UCSD-AML1 (cell line): ENCODE results near the gene IGFBP5.

Experiments
- DNase-seq: peaks from one replicate; lab custom pipeline; 2025; ENCODE audit not compliant: unreplicated experiment; lab: John Stamatoyannopoulos, UW

IGFBP5 gene

DNA sequence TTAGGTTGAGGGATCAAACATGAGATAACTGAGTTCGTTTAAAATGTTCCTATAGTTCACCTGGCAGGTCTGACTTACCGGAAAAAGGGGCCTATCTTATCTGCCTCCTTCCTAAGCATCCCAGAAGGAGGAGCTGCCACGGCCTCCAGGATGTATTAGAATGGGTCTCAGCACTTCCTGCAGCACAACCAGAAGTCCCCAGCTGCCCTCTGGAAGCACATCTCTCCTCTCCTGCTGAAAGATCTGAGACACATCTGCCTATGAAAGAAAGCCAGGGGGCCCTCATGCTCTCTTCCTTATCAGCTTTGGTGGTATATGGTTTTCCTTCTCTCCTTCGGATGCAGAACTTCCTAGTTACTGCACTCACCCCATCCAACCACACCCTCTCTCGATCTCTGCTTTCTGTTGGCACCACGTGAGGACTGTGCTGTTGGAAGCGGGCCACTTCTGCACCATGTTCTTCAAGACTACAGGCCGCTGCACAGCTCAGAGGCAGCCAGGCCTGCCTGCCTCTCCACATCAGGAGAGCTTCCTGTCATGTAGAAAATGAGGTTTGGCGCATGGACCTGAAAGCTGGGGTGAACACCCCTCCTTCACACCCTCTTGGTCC lies 6.5 kb downstream of the IGFBP5 start:
- DNase-seq: no peak

DNA sequence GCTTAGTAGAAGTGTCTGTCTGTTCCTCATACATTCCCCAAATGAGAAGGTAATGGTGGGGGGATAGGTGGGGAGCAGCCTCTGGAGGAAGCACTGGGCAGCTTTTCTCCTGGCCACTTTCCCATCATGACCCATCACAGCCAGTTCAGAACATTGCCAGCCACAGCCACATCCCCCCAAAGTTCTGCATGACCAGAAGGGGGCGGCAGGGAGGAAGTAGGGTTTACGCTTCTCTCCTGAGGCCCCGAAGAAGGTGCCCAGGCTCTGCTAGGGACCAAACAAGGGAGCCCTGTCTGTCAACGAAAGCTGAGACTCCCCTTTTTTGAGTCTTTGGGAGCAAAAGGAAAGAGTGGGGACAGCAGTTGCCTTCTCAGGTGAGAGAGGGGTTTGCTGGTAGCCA lies 7.7 kb downstream of the IGFBP5 start:
- peak; percentile 42 for DNase-seq

DNA sequence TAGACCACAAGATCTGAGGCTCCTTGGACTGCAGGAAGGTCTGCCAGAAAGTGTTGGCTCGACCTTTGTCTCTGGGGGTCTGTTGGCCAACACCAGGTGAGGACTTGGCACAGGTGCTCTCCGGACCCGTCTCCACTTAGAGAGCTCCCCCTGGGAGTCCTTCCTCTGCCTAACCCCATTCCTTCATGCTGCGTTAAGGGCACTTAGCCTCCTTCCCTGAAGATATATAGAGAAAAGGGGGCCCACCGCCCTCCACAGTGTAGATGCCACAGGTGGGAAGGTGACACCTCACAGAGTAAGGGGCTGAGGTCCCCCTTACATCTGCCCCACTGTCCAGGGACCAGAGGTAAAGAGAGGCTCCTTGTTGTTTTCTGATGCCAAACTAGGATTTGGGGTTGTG lies 8.2 kb downstream of the IGFBP5 start:
- no peak for DNase-seq

DNA sequence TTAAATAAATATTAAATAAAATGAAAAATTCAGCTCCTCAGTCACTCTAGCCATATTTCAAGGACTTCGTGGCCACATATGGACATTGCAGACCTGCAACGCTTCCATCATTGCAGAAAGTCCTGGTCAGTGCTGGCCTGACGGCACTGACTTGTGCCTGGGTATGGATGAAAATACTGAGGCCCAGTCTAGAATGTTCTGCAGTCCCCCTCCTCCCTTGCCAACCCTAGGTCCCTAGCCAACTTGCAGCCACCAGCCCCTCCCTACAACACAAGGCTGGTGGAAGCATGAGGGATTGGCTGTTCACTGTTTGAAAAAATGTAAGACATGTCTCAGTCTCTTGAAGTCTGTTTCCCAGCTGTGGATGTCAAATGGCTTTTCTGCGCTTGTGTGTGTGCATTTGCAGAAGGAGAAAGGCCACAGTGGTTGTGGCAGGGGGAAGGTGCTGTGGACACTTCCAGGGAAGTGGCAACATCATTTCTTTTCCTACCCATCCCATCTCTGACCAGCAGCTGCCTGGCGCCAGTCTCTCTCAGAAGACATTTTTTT lies 9.9 kb downstream of the IGFBP5 start:
- DNase-seq: no peak

DNA sequence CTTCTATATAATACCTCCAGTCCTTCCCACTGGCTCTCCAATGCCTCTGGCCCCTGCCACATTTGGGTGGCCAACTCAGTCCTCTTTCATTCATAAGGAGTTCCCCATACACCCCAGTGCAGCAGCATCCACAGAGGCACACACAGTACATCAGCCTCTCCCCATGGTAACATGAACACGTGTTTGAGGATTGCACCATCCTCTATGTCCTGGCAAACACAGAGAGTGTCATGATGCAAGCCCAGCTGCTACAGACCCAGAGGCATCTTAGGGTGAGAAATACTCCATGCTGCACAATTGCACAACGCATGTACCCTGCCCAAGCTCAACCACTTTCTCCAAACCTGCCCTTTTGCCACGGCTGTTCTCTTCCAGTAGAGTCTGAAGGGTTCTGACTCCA lies 11.5 kb downstream of the IGFBP5 start:
- no peak for DNase-seq

DNA sequence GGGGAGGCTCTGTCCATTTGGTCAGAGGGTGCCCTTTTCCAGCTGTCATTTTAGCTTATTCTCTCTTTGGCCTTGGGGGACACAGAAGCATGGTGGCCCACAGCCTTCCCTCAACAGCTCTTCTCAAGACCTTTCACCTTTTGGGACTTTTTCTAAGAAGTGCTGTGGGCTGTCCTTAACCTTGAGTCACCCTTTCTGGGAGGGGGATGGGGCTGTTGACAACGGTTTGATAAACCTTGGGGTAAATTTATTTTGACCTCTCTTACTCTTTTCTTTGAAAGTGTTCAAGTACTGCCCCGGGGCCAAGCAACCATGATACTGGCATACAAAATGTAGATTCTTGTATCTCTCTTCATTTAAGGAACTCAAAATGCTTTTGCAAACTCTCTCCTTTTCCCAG lies 13.7 kb downstream of the IGFBP5 start:
- DNase-seq: no peak

DNA sequence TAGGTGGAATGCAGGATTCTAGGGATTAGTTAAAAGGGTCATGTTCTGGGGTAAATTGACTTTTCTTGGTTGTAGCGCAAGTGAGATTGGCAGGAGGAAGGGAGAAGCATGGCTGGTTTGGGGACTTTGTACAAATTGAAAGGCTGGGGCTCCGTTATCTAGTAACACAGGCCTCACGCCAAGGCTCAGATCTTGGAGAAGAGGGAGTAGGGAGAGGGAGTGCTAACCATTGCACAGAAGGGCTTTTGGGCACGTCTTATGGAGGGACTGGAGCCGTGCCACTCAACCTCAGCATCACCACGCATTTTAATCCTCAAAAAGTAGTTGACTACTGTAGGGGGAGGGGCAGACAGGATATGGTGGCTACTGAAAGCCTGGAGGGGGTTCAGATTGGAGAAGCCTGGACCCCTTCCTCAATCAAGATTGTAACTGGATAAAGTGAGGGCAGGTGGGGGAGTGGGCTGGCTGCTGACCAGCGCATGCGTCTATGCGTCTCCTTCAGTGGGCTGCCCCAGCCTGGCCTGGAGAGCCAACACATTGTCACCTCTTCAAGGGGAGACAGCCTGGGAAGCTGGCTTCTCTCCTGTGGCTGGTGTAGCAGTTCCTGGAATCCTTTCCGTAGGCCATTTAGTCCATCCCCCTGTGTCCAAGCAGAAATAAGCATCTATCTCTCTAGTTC lies 14.3 kb downstream of the IGFBP5 start:
- DNase-seq: no peak

DNA sequence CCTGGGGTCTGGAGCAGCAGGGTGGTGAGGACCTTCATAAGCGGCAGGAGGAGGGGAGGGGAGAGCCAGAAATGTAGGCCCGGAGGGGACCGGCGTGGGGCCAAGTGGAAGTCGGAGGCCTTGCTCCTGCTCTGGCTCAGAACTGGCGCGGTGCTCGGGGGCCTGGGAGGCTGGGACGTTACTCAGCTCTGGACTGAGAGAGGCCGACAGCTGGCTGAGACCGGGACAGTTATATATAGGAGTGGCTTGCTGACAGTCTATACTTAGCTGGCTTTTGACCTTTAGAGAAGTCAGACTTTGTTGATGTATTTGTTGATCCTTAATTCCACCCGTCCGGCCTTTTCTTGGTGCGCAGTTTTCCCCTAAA lies 15.7 kb downstream of the IGFBP5 start:
- DNase-seq: no peak

DNA sequence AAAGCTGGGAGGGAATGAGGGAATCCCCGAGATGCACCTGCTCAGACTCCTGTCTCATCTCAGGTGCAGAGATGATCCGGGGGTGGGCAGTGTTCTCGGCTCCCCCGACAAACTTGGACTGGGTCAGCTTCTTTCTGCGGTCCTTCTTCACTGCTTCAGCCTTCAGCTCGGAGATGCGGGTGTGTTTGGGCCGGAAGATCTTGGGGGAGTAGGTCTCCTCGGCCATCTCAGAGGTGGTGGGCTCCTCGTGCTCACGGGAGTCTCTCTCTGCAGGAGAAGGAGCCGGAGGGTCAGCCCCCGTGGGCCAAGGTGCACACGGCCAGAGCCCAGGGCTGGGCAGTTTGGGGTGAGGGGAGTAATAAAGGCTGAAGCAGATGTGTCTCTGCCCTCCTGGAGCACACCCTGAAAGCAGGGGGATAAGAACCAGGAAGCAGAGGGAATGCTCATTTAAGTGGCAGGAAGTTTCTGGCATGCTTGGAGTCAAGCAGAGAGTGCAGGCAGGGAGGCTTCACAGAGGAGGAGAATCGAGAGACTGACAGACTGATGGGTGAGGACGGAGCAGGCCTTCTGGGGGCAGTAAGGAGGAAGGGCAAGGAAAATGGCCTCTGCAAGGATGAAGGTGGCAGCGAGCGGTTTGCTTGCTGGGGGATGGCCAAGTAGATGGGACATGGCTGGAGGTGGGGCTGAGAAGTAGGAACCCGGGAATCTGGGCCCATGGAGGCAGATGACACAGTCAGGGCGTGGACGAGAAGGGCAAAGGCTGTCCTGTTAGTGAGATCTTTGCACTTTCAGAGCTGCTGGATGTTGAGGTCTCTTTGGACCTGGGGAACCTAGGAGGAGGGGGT lies 16.3 kb downstream of the IGFBP5 start:
- DNase-seq: no peak

DNA sequence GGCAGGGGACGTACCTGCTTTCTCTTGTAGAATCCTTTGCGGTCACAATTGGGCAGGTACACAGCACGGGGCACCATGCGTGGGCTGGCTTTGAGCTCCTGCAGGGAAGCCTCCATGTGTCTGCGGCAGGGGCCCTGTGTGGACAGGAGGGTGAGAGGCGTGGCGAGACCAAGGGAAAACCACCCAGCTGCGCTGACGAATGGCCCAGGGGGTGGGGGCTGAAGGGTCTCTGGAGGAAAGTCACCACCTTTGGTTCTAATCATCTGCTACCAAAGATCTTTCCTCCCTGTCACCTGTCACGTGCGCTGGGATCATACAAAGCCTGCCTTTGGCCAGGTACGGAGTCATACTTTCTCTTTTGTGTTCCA lies 17.3 kb downstream of the IGFBP5 start:
- DNase-seq: no peak

DNA sequence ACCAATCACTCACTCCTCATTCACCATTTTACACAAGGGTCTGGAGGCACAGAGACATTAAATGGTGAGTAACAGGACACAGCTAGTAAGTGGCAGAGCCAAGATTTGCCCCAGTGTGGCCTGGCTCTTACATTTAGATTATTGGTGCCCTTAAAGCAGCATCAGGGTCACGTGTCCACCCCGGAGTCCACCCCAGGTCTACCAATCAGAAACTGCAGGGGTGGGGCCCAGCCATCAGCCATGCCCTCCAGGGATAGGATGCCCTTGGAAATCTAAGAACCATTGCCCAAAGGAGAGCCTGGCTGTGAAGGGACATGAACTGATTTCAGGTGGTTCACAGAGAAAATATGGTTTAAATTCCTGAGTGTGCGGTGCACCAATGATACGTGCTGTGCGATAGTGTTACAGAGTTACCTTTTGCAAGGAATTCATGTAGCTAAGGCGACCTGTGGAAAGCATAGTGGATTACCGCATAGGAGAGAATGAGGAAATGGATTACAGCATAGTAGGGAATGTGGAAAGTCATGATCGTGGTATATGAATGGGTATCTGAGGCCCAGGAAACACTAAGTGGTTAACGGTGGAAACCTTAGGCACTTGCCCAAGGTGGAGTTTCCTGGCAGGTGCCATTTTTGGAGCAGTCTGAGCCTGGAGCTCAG lies 17.8 kb downstream of the IGFBP5 start:
- no peak for DNase-seq

DNA sequence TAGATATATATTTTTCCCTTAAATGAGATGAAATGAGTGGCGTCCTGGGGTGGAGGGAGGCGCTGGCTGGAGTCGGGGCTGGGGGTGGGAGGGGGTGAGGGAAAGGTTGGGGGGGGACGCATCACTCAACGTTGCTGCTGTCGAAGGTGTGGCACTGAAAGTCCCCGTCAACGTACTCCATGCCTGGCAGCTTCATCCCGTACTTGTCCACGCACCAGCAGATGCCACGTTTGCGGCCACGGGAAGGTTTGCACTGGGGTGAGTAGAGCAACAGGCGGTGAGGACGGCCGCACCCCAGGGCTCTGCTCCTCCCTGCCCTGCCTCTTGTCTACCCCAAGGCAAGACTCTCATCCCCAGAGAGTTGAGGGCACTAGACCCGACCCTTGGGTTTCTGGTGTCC lies 18.7 kb downstream of the IGFBP5 start:
- no peak for DNase-seq

DNA sequence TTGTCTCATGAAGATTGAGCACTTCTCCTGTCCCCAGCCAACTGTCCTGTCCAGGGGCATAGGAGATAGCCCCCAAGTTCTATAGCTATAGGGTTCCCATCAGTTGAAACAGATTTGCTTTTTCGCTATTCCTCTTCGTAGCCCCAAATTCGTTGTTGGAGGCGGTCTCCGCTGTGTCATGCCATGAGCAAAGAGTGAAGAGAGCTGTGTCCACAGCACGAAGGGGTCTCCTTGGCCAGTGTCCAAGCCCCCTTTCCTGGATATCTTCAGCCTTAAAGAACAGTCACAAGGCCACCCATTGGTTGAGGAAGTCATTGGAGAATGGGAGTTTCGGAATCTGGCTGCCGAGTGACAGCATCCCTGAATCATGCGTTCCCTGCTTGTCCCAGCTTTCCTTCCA lies 21.0 kb downstream of the IGFBP5 start:
- DNase-seq: no peak

DNA sequence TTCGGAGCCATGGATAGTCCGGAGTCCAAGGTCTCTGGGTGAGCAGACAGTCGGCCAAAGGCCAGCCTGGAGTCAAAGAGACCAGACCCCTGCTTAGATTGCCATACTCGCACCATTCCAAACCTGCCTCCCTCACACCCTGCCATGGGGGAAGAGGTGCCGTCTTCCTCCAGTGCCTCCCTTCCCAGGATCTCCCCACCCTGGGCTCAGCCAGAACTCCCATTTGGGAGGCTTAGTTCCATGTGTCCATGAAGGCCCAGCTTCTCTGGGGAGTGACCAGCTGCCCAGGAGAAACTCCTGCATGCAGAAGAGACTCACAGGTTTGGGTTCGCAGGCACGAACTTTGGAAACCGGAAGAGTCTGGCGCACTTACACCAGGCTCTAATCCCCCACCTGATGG lies 21.7 kb downstream of the IGFBP5 start:
- no peak for DNase-seq

DNA sequence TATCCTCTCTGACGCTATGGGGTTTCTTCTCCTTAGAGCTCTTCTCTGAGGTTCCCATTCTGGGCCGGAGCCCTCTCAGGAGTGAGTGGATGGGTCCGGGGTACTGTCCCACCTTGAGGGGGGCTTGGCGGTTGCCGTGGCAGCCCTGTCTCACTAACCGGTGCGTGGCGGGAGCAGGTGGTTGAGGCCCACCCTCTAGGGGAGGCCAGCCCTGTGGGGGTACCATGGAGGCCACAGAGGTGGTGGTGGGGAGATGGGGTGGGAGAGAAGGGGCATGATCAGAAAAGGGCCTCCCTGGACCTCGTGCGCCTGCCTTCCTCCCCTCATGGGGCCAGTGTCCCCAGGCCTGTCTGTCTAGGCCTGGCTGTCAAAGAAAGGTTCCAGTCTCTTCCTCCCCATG lies 22.3 kb downstream of the IGFBP5 start:
- DNase-seq: no peak

DNA sequence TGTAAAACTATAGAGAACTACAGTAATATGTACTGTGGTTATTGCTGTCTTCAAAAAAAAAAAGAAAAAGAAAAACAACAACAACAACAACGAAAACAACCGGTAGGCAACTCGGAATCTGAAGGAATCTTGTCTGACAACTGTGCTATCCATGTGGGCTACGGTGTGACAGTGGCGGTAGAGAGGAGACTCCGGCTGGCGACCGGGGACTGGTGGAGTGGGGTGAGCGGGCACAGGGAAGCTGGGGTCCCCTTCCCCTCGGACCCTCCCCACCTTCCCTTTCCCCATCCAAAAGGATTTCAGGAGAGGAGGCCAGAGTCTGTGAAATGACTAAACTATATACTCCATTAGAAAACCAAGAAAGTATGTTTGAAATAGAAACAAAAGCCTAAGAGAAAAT lies 22.9 kb downstream of the IGFBP5 start:
- no peak for DNase-seq

DNA sequence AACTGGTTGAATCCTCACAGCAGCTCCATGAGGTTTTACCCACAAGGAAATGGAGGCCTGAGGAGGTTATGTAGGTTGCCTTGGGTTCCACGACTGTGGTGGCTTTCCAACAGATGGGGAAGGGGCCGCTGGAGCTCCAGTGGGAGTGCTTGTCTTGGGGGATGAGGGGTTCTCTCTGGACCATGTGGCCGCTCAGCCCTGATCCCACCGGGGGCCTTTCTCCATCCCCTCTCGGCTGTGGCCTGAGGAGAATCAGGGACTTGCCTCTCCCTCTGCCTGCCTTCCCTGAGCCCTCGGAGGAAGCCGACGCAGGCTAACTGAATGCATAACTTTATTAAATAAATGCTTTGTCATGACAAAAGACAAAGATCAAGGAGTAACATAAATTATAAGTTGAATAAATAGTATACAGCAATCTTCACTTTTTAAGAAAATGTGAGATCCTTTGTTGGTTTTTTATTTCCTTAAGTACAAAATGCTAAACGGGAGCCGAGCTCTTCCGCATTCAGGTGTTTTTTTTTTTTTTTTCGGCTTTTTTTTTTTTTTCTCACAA lies 23.5 kb downstream of the IGFBP5 start:
- DNase-seq: no peak

DNA sequence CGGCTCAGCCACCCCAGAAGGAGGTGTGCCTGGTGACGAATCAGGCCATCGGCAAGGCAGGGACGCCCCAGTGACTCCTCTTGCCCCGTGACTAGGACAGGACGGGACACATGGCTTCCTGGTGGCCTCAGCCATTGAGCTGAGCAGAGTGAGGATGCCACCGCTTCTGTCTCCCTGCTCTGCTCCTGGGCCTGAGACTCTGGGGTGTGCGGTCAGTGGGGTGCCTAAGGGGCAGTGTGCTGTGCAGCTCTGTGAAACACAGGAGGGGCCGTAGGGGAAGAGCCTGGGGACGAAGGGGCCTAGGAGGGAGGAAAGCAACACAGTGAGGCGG lies 24.3 kb downstream of the IGFBP5 start:
- no peak for DNase-seq

DNA sequence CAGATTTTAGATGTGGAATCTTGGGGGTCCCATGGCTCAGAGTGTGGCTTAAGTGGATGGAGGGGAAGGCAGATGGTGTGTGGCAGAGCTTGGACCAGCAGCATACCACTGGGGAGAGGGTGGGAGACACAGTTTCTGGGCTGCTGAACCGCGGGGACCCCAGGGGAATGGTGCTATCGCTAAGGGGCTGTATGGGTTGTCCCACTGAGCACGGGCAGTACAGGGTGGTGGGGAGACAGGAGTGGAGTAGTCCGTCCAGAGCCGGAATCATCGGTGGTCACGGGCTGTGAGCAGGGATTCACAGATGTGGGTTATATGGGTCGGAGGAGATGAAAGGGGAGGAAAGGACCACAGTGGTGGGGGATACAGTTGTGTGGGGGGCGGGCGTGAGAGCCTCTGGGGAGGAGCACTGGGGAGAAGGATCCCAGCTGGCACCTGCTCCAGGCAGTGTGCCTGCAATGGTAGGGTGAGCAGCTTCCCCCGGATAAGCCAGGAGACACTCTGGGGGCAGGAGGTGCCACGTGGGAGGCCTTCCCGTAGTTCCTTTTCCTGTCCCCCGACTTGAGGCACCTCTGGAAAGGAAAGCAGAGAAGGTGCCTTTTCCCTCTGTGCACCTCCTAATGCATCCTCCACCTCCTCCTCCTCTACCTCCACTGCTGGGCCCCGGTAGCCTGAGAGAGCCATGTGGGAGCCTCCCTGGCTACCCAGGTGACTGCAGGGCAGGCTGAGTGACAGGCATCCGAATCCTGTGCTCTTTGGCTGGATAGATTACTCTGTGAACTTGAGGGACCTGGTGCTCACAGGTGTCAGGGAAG lies 24.9 kb downstream of the IGFBP5 start:
- DNase-seq: no peak

DNA sequence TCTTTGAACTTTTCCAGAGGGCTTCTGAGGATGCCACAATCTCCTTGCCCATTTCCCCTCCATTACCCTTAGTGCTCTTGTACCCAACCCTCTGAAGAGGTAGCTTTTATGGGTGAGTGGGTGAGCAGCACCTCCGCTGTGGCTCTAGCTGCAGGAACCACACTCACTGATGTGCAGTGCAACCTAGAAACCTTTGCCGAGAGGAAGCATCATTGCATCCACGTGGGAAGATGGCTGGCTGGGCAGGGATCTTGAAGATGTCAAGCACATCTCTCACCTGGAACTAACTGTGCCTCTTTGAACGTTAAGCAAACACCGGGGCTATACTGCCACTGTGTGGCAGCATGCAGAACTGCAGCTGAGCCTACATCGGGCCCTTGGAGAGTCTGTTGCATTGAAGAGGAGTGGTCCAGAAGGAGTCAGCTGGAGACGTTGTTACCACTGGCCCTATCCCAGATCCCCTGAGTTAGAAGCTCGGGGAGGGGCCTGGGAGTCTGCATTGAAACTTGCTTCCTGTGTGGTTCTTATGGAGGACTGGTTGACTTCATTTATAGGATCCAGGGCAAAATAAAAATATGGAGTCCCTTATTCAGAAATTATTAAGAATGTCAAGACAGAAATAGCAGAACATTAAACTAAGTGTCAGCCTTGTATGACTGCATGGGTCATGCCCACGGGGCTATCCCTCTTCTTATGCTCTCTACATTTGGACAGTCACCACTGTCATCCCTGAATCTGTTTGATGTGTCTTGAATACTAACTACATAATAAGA lies 28.7 kb downstream of the IGFBP5 start:
- peak; percentile 76 for DNase-seq
